Measurements from ENCODE around the gene ZBTB7C. TPM values are rescaled to one million over a fixed set of nuclear protein-coding genes. Genes with fewer than 3 reads are reported as not detected.

ZBTB7C gene
- total and polyA plus RNA-seq, 4 donors = 0.19 to 1.1 (median 0.45) TPM

GRCh38 chr18:48073211-48073930 lies 335.8 kb downstream of the ZBTB7C start:
- DNase-seq (ENCODE audit: low spot score) = no peak

More at GRCh38 chr18:48073211-48073930, 335.8 kb downstream of the ZBTB7C start:
- no peaks in the 10 kb centered on the region for H3K36me3 ChIP-seq (ENCODE audit: control insufficient read depth in 4 of 4, insufficient read depth in 3 of 4, low read depth in 1 of 4, low read length in 3 of 4)
- no peaks in the 10 kb centered on the region for H3K4me1 ChIP-seq (ENCODE audit: control insufficient read depth in 4 of 4, insufficient read depth in 4 of 4, low read length in 3 of 4)
- H3K9ac ChIP-seq (ENCODE audit: low read depth in 1 of 2, low read length in 2 of 2) = no peak overlapping the region
- WGBS = 89% methylated on average over 15 of the region's 15 CpGs
- H3K4me3 ChIP-seq (ENCODE audit: low read depth in 1 of 3, low read length in 3 of 3) = no peak overlapping the region
- TF ChIP-seq NR2F2 (IDR thresholded peaks at IDR 0.05) = no peak
- no peak for TF ChIP-seq TAF1 (conservative IDR thresholded peaks at IDR 0.05)
- no peak for TF ChIP-seq JUND (IDR thresholded peaks at IDR 0.05)
- TF ChIP-seq CTCF (IDR thresholded peaks at IDR 0.05; ENCODE audit: low read depth, low read length, missing input control) = no peak
- TF ChIP-seq REST (IDR thresholded peaks at IDR 0.05) = no peak
- TF ChIP-seq HNF4A (conservative IDR thresholded peaks at IDR 0.05) = no peak
- TF ChIP-seq RXRA (IDR thresholded peaks at IDR 0.05) = no peak
- TF ChIP-seq ZBTB33 (IDR thresholded peaks at IDR 0.05) = no peak
- TF ChIP-seq EGR1 (IDR thresholded peaks at IDR 0.05; ENCODE audit: low read depth in 2 of 2) = no peak
- TF ChIP-seq FOXA1 (IDR thresholded peaks at IDR 0.05) = no peak
- no peak for TF ChIP-seq SP1 (IDR thresholded peaks at IDR 0.05)
- no peak for TF ChIP-seq HNF4G (IDR thresholded peaks at IDR 0.05)
- TF ChIP-seq RAD21 (IDR thresholded peaks at IDR 0.05) = no peak
- no peak for TF ChIP-seq GABPA (IDR thresholded peaks at IDR 0.05 in 1 of 2, conservative IDR thresholded peaks at IDR 0.05 in 1 of 2)
- no peak for TF ChIP-seq FOXA2 (IDR thresholded peaks at IDR 0.05)
- no peak for TF ChIP-seq YY1 (IDR thresholded peaks at IDR 0.05)
- no peak for TF ChIP-seq ATF3 (IDR thresholded peaks at IDR 0.05)
- no peak for TF ChIP-seq MAX (IDR thresholded peaks at IDR 0.05)
- H3K9me3 ChIP-seq (ENCODE audit: control insufficient read depth in 4 of 4, low read length in 3 of 4) = no peaks in the 10 kb centered on the region
- H3K27me3 ChIP-seq (ENCODE audit: control insufficient read depth in 4 of 4, insufficient read depth in 4 of 4, low read length in 3 of 4) = no peaks in the 10 kb centered on the region
- H3K27ac ChIP-seq (ENCODE audit: low read depth in 1 of 2, low read length in 2 of 2) = no peak overlapping the region

All from liver (tissue), 9 donors.